Aortic smooth muscle cell (primary cell): ENCODE results near the gene SEC22C. TPM values are rescaled to one million over a fixed set of nuclear protein-coding genes. Genes with fewer than 3 reads are reported as not detected.

ENCODE experiments used
- total RNA-seq: library from RNA; depleted of rRNA; stranded (reverse); fragments of >200 nt; gene quantifications from 2 replicates; pipeline ENCODE4 v1.2.3, GENCODE V29; 2014

The SEC22C gene, protein sequence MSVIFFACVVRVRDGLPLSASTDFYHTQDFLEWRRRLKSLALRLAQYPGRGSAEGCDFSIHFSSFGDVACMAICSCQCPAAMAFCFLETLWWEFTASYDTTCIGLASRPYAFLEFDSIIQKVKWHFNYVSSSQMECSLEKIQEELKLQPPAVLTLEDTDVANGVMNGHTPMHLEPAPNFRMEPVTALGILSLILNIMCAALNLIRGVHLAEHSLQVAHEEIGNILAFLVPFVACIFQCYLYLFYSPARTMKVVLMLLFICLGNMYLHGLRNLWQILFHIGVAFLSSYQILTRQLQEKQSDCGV
- total RNA-seq: 61.0 and 62.5 TPM in 2 replicates

DNA sequence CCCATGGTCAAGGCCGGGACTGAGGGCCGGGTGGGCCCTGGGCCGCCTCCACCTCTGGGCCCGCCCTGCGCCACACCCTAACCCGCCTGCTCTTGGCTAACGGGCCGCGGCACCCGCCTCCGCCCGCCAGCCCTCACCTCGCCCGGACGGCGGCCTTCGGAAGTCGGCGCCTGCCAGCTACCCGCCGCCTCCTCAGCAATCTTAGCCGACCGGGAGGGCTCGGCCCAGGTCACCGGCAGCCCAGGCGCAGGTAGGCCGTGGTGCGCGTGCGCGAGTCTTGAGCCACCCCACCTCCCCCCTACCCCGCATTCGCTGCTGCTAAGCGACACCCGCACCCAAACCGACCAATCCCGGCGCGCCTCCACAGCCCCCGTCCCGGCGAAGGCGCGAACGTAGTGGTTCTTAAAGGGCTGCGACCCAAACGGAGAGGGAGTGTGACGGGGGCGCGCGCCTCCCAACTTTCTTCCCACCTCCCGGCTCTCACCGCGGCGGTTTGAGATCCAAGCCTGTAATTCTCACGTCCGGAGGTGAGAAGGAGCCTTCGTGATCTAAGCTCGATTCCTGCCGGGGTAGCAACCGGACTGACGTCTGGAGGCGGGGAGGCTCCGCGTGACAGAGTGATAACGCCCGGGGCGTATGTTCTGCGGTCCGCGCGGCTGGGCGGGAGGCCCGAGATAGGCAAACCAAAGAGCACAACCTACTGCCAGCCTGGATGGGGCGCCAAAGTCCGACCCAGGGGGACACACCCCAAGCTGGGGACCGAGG, at the start of gene SEC22C:
TSS of gene SEC22C (minus strand) at position 259 of the 765 bp plus-strand sequence. CDS start 12,921 bp downstream, outside the sequence.

DNA sequence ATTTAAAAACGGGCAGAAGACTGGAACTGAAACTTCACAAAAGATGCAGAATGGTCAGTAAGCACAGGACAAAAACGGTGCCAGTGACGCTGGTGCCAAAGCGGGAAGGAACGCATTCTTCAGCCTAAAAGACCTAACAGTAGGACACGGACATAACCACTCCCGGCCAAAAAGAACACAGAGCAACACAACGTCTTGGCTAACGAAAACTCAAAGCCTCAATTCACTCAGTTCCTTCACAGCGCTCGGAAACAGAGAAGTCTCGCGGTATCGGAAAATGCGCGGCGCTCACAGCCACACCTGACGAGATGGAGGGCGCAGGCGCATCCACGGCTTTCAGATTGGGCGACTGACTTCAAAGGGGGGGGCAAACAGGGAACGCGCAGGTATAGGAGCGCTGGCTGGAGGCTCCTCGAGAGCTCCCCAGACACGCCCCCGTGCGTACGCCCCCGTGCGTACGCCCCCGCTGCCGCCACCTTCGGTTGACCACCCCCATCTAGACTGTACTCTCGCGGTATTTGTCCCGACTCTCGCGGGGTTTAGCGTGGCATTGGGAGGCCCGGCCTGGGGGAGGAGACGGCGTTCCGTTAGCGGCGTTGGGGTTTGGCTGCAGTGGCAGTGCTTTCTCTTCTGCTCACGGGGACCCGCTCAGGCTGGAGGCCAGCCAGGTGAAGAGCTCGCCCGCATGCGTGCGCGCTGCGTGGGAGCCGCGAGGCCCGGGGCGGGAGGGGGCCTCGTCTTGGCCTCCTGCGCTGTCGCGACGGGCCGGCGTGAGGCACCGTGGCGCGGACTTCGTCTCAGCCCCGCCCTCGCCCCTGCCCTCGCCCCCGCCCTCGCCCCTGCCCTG, 18.6 kb upstream of the SEC22C start, which contains the start of gene NKTR:
TSS of gene NKTR (plus strand) at position 576 of the 847 bp plus-strand sequence. CDS start 321 bp downstream, outside the sequence.

DNA sequence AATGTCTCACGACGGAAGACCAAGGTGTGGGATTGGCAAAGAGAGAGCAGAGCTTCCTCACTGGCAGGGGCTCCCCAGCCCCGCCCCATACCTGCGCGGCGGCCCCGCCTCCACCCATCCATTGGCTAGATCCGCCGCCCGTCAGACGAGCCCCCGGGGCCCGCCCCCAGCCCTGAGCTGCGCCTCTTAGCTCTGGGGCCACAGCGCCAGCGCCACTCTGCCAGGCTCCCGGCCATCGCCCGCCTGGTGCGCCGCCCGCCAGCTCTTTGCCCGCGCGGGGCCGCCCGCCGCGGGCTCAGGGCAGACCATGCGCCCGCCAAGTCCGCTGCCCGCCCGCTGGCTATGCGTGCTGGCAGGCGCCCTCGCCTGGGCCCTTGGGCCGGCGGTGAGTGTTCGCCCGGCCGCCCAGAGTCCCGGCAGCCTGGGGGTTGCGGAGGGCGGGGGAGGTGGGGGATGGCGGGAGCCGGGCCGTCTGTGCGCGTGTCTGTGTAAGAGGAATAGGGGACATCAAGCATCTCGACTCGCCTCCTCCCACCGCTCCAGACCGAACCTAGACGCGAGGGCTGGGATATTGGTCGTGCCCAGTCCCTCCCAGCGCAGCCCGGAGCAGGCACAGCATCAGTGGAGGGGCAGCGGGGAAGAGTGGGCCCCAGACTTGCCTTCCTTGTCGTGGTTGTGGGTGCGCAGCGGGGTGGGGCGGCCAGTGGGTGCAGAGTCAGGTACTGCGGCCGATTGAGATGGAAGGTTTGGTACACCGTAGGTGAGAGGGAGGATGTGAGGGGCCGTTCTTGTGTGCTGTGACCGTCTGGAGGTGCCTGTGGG, 79.1 kb downstream of the SEC22C start, which contains the start of gene VIPR1:
TSS of gene VIPR1 (plus strand) at position 215 of the 822 bp plus-strand sequence. CDS start at position 308, 93 bp downstream.

Other genes with a start within 250 kb of the SEC22C start
- not detected in 2 replicates for gene LYZL4, start 171.4 kb downstream of the SEC22C start, total RNA-seq
- 0.26 and 1.4 TPM in 2 replicates for gene VIPR1, start 79.3 kb downstream of the SEC22C start, total RNA-seq
- gene SS18L2, start 8.9 kb upstream of the SEC22C start, total RNA-seq: 16.2 and 16.8 TPM in 2 replicates
- gene NKTR, start 18.7 kb upstream of the SEC22C start, total RNA-seq: 44.1 and 59.3 TPM in 2 replicates
- gene ZBTB47, start 71.7 kb upstream of the SEC22C start, total RNA-seq: 42.4 and 48.6 TPM in 2 replicates
- gene KLHL40, start 103.6 kb upstream of the SEC22C start, total RNA-seq: not detected in 2 replicates
- gene HHATL, start 120.8 kb upstream of the SEC22C start, total RNA-seq: not detected in 2 replicates
- 0.50 and 1.1 TPM in 2 replicates for gene CCDC13, start 191.3 kb upstream of the SEC22C start, total RNA-seq
- 169 and 198 TPM in 2 replicates for gene HIGD1A, start 222.5 kb upstream of the SEC22C start, total RNA-seq
- 0.06 and 0.26 TPM in 2 replicates for gene ACKR2, start 227.5 kb upstream of the SEC22C start, total RNA-seq